Measurements from ENCODE around the gene SETD7. TPM values are rescaled to one million over a fixed set of nuclear protein-coding genes. Genes with fewer than 3 reads are reported as not detected.

SETD7 gene
- total RNA-seq, 5 donors from 2014 or later (not counting 1 experiment from before 2014, with no cell fraction given) = 6.5 to 17.5 (median 10.3) TPM

- DNase-seq (no peak), ATAC-seq (replicated peaks in 1 of 4) (no peak)
- Histone ChIP-seq H3K36me3 (ENCODE audit: control insufficient read depth in 2 of 2, extremely low read depth in 1 of 2, insufficient read depth in 1 of 2, low read length in 1 of 2) (no peaks in the 10 kb centered on the region), H3K27me3 (replicated peaks in 1 of 2; ENCODE audit: control insufficient read depth in 2 of 2, extremely low read depth in 1 of 2, insufficient read depth in 2 of 2, low read length in 1 of 2) (peaks cover 0 to 17% of the 10 kb centered on the region in 2 experiments), H3K9me3 (no peaks in the 10 kb centered on the region), H3K27ac (ENCODE audit: low read length) (peak overlapping the region; percentile 81), H3K4me1 (ENCODE audit: control insufficient read depth in 1 of 2, extremely low read depth in 1 of 2, insufficient read depth in 2 of 2, low read length in 2 of 2) (peaks cover 12 to 40% of the 10 kb centered on the region in 2 experiments), H3K4me3 (ENCODE audit: control insufficient read depth in 1 of 2, extremely low read depth in 1 of 2, low read length in 1 of 2) (no peak overlapping the region)
- no peaks in the 10 kb centered on the region for H3K9me3 Mint-ChIP-seq
- ChIA-PET POLR2A (interaction anchor here in 1 of 2 donors (0.6 kb wide), 1 partner anchor 383 kb away, joined by 3 read pairs; no protein-coding TSS in a partner anchor), CTCF (no interaction called here)
- no peak overlapping the region for H3K4me3 Mint-ChIP-seq
- H3K27ac Mint-ChIP-seq = peak overlapping the region; percentile 93 to 97
- WGBS (ENCODE audit: insufficient coverage) = 100% methylated on average over 3 of the region's 5 CpGs
- H3K36me3 Mint-ChIP-seq = no peaks in the 10 kb centered on the region
- peaks cover 40 to 54% (median 41%) of the 10 kb centered on the region in 3 donors for H3K4me1 Mint-ChIP-seq
- peaks cover 0 to 2% of the 10 kb centered on the region in 2 donors for H3K27me3 Mint-ChIP-seq
These were observed 3.1 kb upstream of the SETD7 start for GRCh38 chr4:139559089-139559479.

- 60% methylated on average over 1 of the region's 12 CpGs for WGBS (ENCODE audit: insufficient coverage)
- Mint-ChIP-seq H3K27ac (peak overlapping the region; percentile 93 to 97), H3K4me1 (peaks cover 41 to 60% (median 46%) of the 10 kb centered on the region in 3 donors), H3K4me3 (peak overlapping the region in 1 of 3 donors; percentile 99), H3K9me3 (no peaks in the 10 kb centered on the region), H3K36me3 (no peaks in the 10 kb centered on the region), H3K27me3 (peaks cover 0 to 2% of the 10 kb centered on the region in 2 donors)
- Histone ChIP-seq H3K36me3 (ENCODE audit: control insufficient read depth in 2 of 2, extremely low read depth in 1 of 2, insufficient read depth in 1 of 2, low read length in 1 of 2) (no peaks in the 10 kb centered on the region), H3K9me3 (no peaks in the 10 kb centered on the region), H3K4me1 (ENCODE audit: control insufficient read depth in 1 of 2, extremely low read depth in 1 of 2, insufficient read depth in 2 of 2, low read length in 2 of 2) (peaks cover 12 to 44% of the 10 kb centered on the region in 2 experiments), H3K27me3 (replicated peaks in 1 of 2; ENCODE audit: control insufficient read depth in 2 of 2, extremely low read depth in 1 of 2, insufficient read depth in 2 of 2, low read length in 1 of 2) (peaks cover 0 to 17% of the 10 kb centered on the region in 2 experiments), H3K4me3 (ENCODE audit: control insufficient read depth in 1 of 2, extremely low read depth in 1 of 2, low read length in 1 of 2) (no peak overlapping the region), H3K27ac (ENCODE audit: low read length) (peak overlapping the region; percentile 90)
- ATAC-seq (replicated peaks in 1 of 4) (no peak), DNase-seq (no peak)
- CTCF ChIA-PET = interaction anchor here in 1 of 2 donors (2.2 kb wide), 1 partner anchor 106 kb away, joined by 6 read pairs; no protein-coding TSS in a partner anchor
- POLR2A ChIA-PET = interaction anchor here in 1 of 2 donors (1.5 kb wide), 1 partner anchor 99 kb away, joined by 4 read pairs; no protein-coding TSS in a partner anchor
These were observed 2.4 kb upstream of the SETD7 start for GRCh38 chr4:139558235-139559088.

- ChIA-PET CTCF (interaction anchor here (0.5 to 2.2 kb wide), 5 partner anchors 12 to 105 kb away, joined by 3 to 6 read pairs (median 3); no protein-coding TSS in a partner anchor), POLR2A (interaction anchor here in 1 of 2 donors (1.5 kb wide), 1 partner anchor 100 kb away, joined by 4 read pairs; no protein-coding TSS in a partner anchor)
- DNase-seq = peak in 1 of 35 experiments; percentile 17
- no peak for ATAC-seq (replicated peaks in 1 of 4)
- WGBS (ENCODE audit: insufficient coverage) = no CpG with 5 or more reads among the region's 3 CpGs
- H3K9me3 ChIP-seq = no peaks in the 10 kb centered on the region
- peak overlapping the region; percentile 95 to 99 (median 99) for H3K4me3 Mint-ChIP-seq
- peaks cover 12 to 44% of the 10 kb centered on the region in 2 experiments for H3K4me1 ChIP-seq (ENCODE audit: control insufficient read depth in 1 of 2, extremely low read depth in 1 of 2, insufficient read depth in 2 of 2, low read length in 2 of 2)
- H3K36me3 ChIP-seq (ENCODE audit: control insufficient read depth in 2 of 2, extremely low read depth in 1 of 2, insufficient read depth in 1 of 2, low read length in 1 of 2) = no peaks in the 10 kb centered on the region
- peak overlapping the region; percentile 93 to 97 for H3K27ac Mint-ChIP-seq
- peaks cover 41 to 68% (median 50%) of the 10 kb centered on the region in 3 donors for H3K4me1 Mint-ChIP-seq
- peaks cover 0 to 2% of the 10 kb centered on the region in 2 donors for H3K27me3 Mint-ChIP-seq
- no peaks in the 10 kb centered on the region for H3K9me3 Mint-ChIP-seq
- no peaks in the 10 kb centered on the region for H3K36me3 Mint-ChIP-seq
- H3K27ac ChIP-seq (ENCODE audit: low read length) = peak overlapping the region; percentile 90
- peak overlapping the region; percentile 86 to 95 for H3K4me3 ChIP-seq (ENCODE audit: control insufficient read depth in 1 of 2, extremely low read depth in 1 of 2, low read length in 1 of 2)
- peaks cover 0 to 17% of the 10 kb centered on the region in 2 experiments for H3K27me3 ChIP-seq (replicated peaks in 1 of 2; ENCODE audit: control insufficient read depth in 2 of 2, extremely low read depth in 1 of 2, insufficient read depth in 2 of 2, low read length in 1 of 2)
These were observed 1.6 kb upstream of the SETD7 start for GRCh38 chr4:139557556-139558110.

GRCh38 chr4:139556724-139557555, 921 bp upstream of the SETD7 start:
- Histone ChIP-seq H3K4me3 (ENCODE audit: control insufficient read depth in 1 of 2, extremely low read depth in 1 of 2, low read length in 1 of 2) (peak overlapping the region; percentile 86 to 95), H3K4me1 (ENCODE audit: control insufficient read depth in 1 of 2, extremely low read depth in 1 of 2, insufficient read depth in 2 of 2, low read length in 2 of 2) (peaks cover 12 to 44% of the 10 kb centered on the region in 2 experiments), H3K27ac (ENCODE audit: low read length) (peak overlapping the region; percentile 90), H3K9me3 (no peaks in the 10 kb centered on the region), H3K36me3 (ENCODE audit: control insufficient read depth in 2 of 2, extremely low read depth in 1 of 2, insufficient read depth in 1 of 2, low read length in 1 of 2) (no peaks in the 10 kb centered on the region), H3K27me3 (replicated peaks in 1 of 2; ENCODE audit: control insufficient read depth in 2 of 2, extremely low read depth in 1 of 2, insufficient read depth in 2 of 2, low read length in 1 of 2) (peaks cover 0 to 17% of the 10 kb centered on the region in 2 experiments)
- 1% methylated on average over 50 of the region's 58 CpGs for WGBS (ENCODE audit: insufficient coverage)
- Mint-ChIP-seq H3K9me3 (no peaks in the 10 kb centered on the region), H3K4me3 (peak overlapping the region; percentile 95 to 99 (median 99)), H3K36me3 (no peaks in the 10 kb centered on the region), H3K27ac (peak overlapping the region; percentile 93 to 97), H3K4me1 (peaks cover 41 to 70% (median 53%) of the 10 kb centered on the region in 3 donors), H3K27me3 (peaks cover 0 to 2% of the 10 kb centered on the region in 2 donors)
- ATAC-seq (replicated peaks in 1 of 4) (peak; percentile 29 to 49 (median 44)), DNase-seq (peak; percentile 25 to 71 (median 51))
- CTCF ChIA-PET = interaction anchor here (0.5 to 2.2 kb wide), 10 partner anchors 12 to 463 kb away, joined by 3 to 6 read pairs (median 4); no protein-coding TSS in a partner anchor
- POLR2A ChIA-PET = interaction anchor here in 1 of 2 donors (1.3 to 1.5 kb wide), 2 partner anchors 101 to 104 kb away, joined by 4 to 7 read pairs; partner anchors contain the start of gene RAB33B

GRCh38 chr4:139555705-139556070, 331 bp downstream of the SETD7 start:
- peak in 3 of 35 experiments; percentile 1 to 14 (median 13) for DNase-seq
- under 1% methylated on average over 48 of the region's 49 CpGs for WGBS (ENCODE audit: insufficient coverage)

More at GRCh38 chr4:139555705-139556070, 331 bp downstream of the SETD7 start:
- Mint-ChIP-seq H3K27ac (peak overlapping the region; percentile 93 to 97), H3K4me3 (peak overlapping the region; percentile 95 to 99 (median 99)), H3K27me3 (peaks cover 0 to 2% of the 10 kb centered on the region in 2 donors), H3K36me3 (no peaks in the 10 kb centered on the region), H3K4me1 (peaks cover 35 to 66% (median 57%) of the 10 kb centered on the region in 3 donors), H3K9me3 (no peaks in the 10 kb centered on the region)
- ChIA-PET POLR2A (interaction anchor here in 1 of 2 donors (0.6 kb wide), 1 partner anchor 817 kb away, joined by 4 read pairs; no protein-coding TSS in a partner anchor), CTCF (interaction anchor here (1.1 to 1.2 kb wide), 2 partner anchors 25 to 99 kb away, joined by 3 to 4 read pairs; no protein-coding TSS in a partner anchor)
- Histone ChIP-seq H3K4me3 (ENCODE audit: control insufficient read depth in 1 of 2, extremely low read depth in 1 of 2, low read length in 1 of 2) (peak overlapping the region; percentile 86 to 95), H3K9me3 (no peaks in the 10 kb centered on the region), H3K27me3 (replicated peaks in 1 of 2; ENCODE audit: control insufficient read depth in 2 of 2, extremely low read depth in 1 of 2, insufficient read depth in 2 of 2, low read length in 1 of 2) (peaks cover 0 to 17% of the 10 kb centered on the region in 2 experiments), H3K27ac (ENCODE audit: low read length) (peak overlapping the region; percentile 90), H3K36me3 (ENCODE audit: control insufficient read depth in 2 of 2, extremely low read depth in 1 of 2, insufficient read depth in 1 of 2, low read length in 1 of 2) (no peaks in the 10 kb centered on the region), H3K4me1 (ENCODE audit: control insufficient read depth in 1 of 2, extremely low read depth in 1 of 2, insufficient read depth in 2 of 2, low read length in 2 of 2) (peaks cover 10 to 37% of the 10 kb centered on the region in 2 experiments)
- peak in 3 of 4 experiments; percentile 1 to 6 (median 4) for ATAC-seq (replicated peaks in 1 of 4)
